Smooth muscle cell (in vitro differentiated cells): ENCODE measurements around the gene SEC23A. TPM values are rescaled to one million over a fixed set of nuclear protein-coding genes. Genes with fewer than 3 reads are reported as not detected.
"Not testable (repeated sequence)": the region's sequence is repeated elsewhere in the genome, so short reads cannot be mapped to it uniquely, and the experiment has no call there.

Experiments
- DNase-seq: peaks from one replicate; lab custom pipeline; 2025; ENCODE audit not compliant: unreplicated experiment; lab: John Stamatoyannopoulos, UW
- H2AFZ ChIP-seq: fragments of 200-600 bp; sonication (generic); 2 replicates; pipeline ENCODE4 v1.6.0; 2016; ENCODE audit warnings: antibody characterized with exemption, low read depth, mild to moderate bottlenecking
- H3F3A ChIP-seq: fragments of 200-600 bp; sonication (generic); 2 replicates; pipeline ENCODE4 v1.6.0; 2017; ENCODE audit warnings: antibody characterized with exemption, low read depth
- H3K27ac ChIP-seq: fragments of 200-600 bp; sonication (generic); 2 replicates; pipeline ENCODE4 v1.5.1; 2016; ENCODE audit warnings: low read depth, mild to moderate bottlenecking
- H3K27me3 ChIP-seq: fragments of 200-600 bp; sonication (generic); 2 replicates; pipeline ENCODE4 v1.6.1; 2016; ENCODE audit warnings: low read depth, mild to moderate bottlenecking
- H3K36me3 ChIP-seq: fragments of 200-600 bp; sonication (generic); 2 replicates; pipeline ENCODE4 v1.5.1; 2016; ENCODE audit warnings: low read depth
- H3K4me1 ChIP-seq: fragments of 200-600 bp; sonication (generic); 2 replicates; pipeline ENCODE4 v1.5.1; 2016; ENCODE audit warnings: low read depth
- H3K4me2 ChIP-seq: fragments of 200-600 bp; sonication (generic); 2 replicates; pipeline ENCODE4 v1.6.0; 2016; ENCODE audit warnings: mild to moderate bottlenecking
- H3K4me3 ChIP-seq: fragments of 200-600 bp; sonication (generic); 2 replicates; pipeline ENCODE4 v1.5.1; 2016; ENCODE audit warnings: mild to moderate bottlenecking
- H3K79me2 ChIP-seq: fragments of 200-600 bp; sonication (generic); 2 replicates; pipeline ENCODE4 v1.6.0; 2016; ENCODE audit warnings: low read depth, mild to moderate bottlenecking
- H3K9ac ChIP-seq: fragments of 200-600 bp; sonication (generic); 2 replicates; pipeline ENCODE4 v1.6.0; 2016; ENCODE audit warnings: low read depth
- H3K9me3 ChIP-seq: fragments of 200-600 bp; sonication (generic); replicated peaks from 2 replicates; pipeline ENCODE4 v1.5.1; 2016; ENCODE audit warnings: low read depth
- H4K20me1 ChIP-seq: fragments of 200-600 bp; sonication (generic); 2 replicates; pipeline ENCODE4 v1.6.0; 2016; ENCODE audit warnings: low read depth
- WGBS: methylation state at CpG from one replicate; pipeline ENCODE4 v1.1.7; 2016; ENCODE audit warnings: low lambda C conversion rate; 5-methylcytosine and 5-hydroxymethylcytosine counted together
- polyA plus RNA-seq: library from polyadenylated mRNA; unstranded; fragments of >200 nt; fragmentation: Nextera tagmentation; extraction: Ambion mirVana; gene quantifications from 2 replicates; pipeline ENCODE4 v1.2.1, GENCODE V29; 2016
- total RNA-seq: library from RNA; depleted of rRNA; stranded (reverse); fragments of >200 nt; gene quantifications from 2 replicates; pipeline ENCODE4 v1.2.3, GENCODE V29; 2014
- TF ChIP-seq, protein P1 (sequence below): fragments of 200-600 bp; sonication (generic); IDR thresholded peaks from 2 replicates; pipeline ENCODE4 v1.5.1; 2017; ENCODE audit warnings: borderline replicate concordance, mild to moderate bottlenecking, antibody characterized with exemption; ENCODE audit not compliant: insufficient read depth, poor library complexity, severe bottlenecking

The SEC23A gene
- total RNA-seq (220 and 345 TPM in 2 replicates), polyA plus RNA-seq (106 and 151 TPM in 2 replicates)

DNA sequence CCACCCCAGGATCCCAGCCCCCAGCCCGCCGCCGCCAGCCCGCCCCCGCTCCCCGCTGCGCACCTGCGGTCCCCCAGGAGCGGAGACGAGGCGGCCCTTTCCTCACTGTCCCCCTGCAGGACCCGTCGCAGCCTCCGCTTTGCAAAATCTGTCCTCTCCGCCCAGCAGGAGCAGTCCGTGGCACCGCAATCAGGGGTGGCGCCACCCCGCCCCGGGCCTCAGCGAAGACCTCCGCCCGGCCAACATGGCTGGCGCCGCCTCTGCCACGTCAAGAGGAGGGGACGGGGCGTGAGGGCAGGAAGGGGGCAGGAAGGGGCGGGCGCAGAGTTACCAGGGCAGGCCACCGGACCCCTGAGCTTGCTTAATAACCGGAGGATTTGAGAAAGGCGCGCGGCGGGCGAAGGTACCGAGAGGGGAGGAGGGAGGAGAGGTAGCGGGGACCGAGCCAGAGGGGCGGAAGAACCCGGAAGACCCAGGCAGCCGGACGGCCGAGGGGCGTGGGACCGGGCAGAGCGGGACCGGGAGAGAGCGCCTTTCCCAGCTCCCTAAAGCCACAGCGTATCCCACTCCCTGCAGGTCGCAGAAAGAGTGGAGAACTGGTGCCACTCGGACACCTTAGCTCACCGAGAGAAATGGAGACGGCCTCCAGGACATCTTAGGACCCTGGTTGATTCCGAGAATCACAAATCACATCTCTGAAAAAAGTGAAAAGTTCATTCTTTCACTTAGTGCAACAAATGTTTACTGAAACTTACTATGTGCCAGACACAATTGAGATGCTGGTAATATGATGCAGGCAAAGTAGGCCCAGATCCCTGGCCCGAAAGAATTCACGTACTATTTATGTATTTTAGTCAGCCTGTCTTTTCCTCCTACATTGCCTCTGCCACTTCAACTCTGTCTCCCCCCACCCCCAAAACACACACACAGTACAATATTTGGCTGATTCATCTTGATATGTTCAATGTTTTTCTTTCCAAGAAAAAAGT is at the start of gene SEC23A:
Gene SEC23A, minus strand, starts transcription at position 267 of the 989 bp plus-strand sequence. CDS start 7,117 bp downstream, outside the sequence.
- H3F3A ChIP-seq: peaks cover 5% of the 10 kb centered on the region
- H3K9ac ChIP-seq: peak within 1 kb of the TSS; percentile 97
- TF ChIP-seq, protein P1, sequence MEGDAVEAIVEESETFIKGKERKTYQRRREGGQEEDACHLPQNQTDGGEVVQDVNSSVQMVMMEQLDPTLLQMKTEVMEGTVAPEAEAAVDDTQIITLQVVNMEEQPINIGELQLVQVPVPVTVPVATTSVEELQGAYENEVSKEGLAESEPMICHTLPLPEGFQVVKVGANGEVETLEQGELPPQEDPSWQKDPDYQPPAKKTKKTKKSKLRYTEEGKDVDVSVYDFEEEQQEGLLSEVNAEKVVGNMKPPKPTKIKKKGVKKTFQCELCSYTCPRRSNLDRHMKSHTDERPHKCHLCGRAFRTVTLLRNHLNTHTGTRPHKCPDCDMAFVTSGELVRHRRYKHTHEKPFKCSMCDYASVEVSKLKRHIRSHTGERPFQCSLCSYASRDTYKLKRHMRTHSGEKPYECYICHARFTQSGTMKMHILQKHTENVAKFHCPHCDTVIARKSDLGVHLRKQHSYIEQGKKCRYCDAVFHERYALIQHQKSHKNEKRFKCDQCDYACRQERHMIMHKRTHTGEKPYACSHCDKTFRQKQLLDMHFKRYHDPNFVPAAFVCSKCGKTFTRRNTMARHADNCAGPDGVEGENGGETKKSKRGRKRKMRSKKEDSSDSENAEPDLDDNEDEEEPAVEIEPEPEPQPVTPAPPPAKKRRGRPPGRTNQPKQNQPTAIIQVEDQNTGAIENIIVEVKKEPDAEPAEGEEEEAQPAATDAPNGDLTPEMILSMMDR: no peak
- peak within 1 kb of the TSS; percentile 95 for H3K27ac ChIP-seq
- H4K20me1 ChIP-seq: peaks cover 37% of the 10 kb centered on the region
- WGBS: under 1% methylated on average over 29 of the region's 58 CpGs
- peaks cover 13% of the 10 kb centered on the region for H3K4me1 ChIP-seq
- H3K9me3 ChIP-seq: no peaks in the 10 kb centered on the region
- peak within 1 kb of the TSS; percentile 94 for H3K4me2 ChIP-seq
- no peaks in the 10 kb centered on the region for H3K36me3 ChIP-seq
- peak; percentile 71 for DNase-seq
- H3K4me3 ChIP-seq: peak within 1 kb of the TSS; percentile 95
- peaks cover 68% of the 10 kb centered on the region for H3K79me2 ChIP-seq
- H3K27me3 ChIP-seq: no peaks in the 10 kb centered on the region
- H2AFZ ChIP-seq: peak within 1 kb of the TSS; percentile 91

DNA sequence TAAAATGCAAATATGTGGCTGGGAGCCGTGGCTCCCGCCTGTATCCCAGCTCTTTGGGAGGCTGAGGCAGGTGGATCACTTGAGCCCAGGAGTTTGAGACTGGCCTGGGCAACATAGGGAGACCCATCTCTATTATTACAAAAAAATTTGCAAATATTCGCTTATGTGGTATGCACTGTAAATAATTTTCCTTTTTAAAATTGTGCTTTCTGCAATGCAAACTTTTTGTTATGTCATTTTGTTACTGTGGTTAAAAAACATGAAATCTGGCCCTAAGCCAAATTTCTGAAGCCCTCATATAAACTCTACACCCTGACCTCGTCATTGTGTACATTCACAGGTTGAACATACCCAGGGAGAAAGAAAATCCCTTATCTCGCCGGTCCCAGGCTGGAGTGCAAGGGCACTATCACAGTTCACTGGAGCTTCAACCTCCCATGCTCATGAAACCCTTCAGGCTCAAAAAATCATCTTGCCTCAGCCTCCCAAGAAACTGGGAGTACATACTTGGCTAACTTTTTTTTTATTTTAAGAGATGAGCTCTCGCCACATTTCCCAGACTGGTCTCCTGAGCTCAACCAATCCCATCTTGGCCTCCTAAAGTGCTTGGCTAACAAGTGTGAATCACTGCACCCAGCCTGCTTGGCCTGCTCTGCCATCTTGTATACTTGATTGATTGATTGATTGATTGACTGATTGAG is 42.4 kb upstream of the SEC23A start:
- no peak overlapping the region for H3K27ac ChIP-seq
- peaks cover 7% of the 10 kb centered on the region for H3K36me3 ChIP-seq
- DNase-seq: no peak
- 90% methylated on average over 7 of the region's 7 CpGs for WGBS
- no peak overlapping the region for H3K9ac ChIP-seq
- no peak overlapping the region for H3K4me3 ChIP-seq
- H2AFZ ChIP-seq: no peak overlapping the region
- TF ChIP-seq, protein P1: no peak
- H3K4me1 ChIP-seq: no peaks in the 10 kb centered on the region
- no peaks in the 10 kb centered on the region for H3F3A ChIP-seq
- peaks cover 3% of the 10 kb centered on the region for H4K20me1 ChIP-seq
- no peak overlapping the region for H3K4me2 ChIP-seq
- no peaks in the 10 kb centered on the region for H3K9me3 ChIP-seq
- H3K27me3 ChIP-seq: no peaks in the 10 kb centered on the region
- no peaks in the 10 kb centered on the region for H3K79me2 ChIP-seq

DNA sequence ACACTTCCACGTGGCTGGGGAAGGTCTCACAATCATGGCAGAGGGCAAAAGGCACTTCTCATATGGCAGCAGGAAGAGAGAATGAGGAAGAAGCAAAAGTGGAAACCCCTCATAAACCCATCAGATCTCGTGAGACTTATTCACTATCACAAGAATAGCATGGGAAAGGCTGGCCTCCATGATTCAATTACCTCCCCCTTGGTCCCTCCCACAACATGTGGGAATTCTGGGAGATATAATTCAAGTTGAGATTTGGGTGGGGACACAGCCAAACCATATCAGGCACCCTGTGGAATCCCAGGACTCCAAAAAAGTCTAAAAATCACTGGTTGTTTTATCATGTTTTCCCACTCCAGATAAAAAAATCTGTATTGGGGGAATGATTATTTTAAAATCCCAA is 40.2 kb upstream of the SEC23A start:
- 67% methylated on average over 2 of the region's 2 CpGs for WGBS
- H3K4me1 ChIP-seq, DNase-seq, H3K4me3 ChIP-seq, H3K9ac ChIP-seq, H3F3A ChIP-seq, H3K27me3 ChIP-seq, H3K4me2 ChIP-seq, H3K36me3 ChIP-seq, H3K79me2 ChIP-seq, H2AFZ ChIP-seq, H3K9me3 ChIP-seq, H3K27ac ChIP-seq, H4K20me1 ChIP-seq: not testable (repeated sequence)

DNA sequence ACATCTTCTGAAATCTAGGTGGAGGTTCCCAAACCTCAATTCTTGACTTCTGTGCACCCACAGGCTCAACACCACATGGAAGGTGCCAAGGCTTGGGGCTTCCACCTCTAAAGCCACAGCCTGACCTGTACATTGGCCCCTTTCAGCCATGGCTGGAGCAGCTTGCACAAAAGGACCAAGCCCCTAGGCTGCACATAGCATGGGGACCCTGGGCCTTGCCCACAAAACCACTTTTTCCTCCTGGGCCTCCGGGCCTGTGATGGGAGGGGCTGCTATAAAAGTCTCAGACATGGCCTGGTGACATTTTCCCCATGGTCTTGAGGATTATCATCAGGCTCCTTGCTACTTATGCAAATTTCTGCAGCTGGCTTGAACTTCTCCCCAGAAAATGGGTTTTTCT is 38.6 kb upstream of the SEC23A start:
- not testable (repeated sequence) for H3F3A ChIP-seq, H3K4me2 ChIP-seq, H3K9me3 ChIP-seq, H3K4me1 ChIP-seq, H3K36me3 ChIP-seq, H3K27me3 ChIP-seq, H4K20me1 ChIP-seq, H3K79me2 ChIP-seq, H3K4me3 ChIP-seq, H3K9ac ChIP-seq, H3K27ac ChIP-seq, H2AFZ ChIP-seq, DNase-seq
- WGBS: 96% methylated on average over 1 of the region's 1 CpG
